GM10847 (cell line): ENCODE results near the gene KCNAB1.

Experiments
- POLR2A ChIP-seq: IDR thresholded peaks from 2 replicates; pipeline ENCODE4 v1.6.1; 2011; ENCODE audit not compliant: insufficient read length; ENCODE audit errors: extremely low read depth

KCNAB1 gene

GRCh38 chr3:156230278-156230900, 110.0 kb downstream of the KCNAB1 start:
- no peak for TF ChIP-seq POLR2A

- no peak for TF ChIP-seq POLR2A
Measured at GRCh38 chr3:156233876-156234275, 113.5 kb downstream of the KCNAB1 start.

DNA sequence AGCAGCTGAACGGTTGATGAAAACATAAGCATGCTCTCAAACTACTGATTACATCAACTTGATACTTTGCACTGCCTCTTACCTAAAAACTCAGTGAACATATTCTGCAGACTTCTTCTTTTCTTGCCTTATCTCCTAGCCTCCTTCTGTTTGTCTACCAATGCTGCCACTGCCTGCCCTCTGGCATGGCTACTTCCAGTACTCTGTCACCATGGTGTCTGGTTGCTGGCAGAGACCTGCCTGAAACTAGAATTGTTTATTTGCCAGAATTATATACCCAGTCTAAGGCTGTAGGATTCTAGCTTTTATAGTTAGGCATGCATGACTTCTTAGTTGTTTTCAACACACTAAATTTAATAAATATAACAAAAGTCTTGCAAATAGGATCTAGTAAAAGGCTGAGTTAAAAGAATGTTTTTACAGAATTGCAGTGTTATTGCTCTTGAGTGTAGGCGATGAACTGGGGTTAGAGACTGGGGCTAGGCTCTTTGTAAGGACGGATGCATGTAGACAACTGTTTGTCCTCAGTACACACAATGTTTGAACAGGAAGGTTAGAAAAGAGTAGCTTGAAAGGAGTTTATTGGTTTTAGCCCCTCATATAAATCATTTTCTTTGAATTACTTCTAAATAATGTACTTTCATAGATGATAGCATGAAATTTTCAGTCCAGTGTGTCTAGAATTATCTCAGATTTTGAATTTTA, 116.3 kb downstream of the KCNAB1 start:
- no peak for TF ChIP-seq POLR2A

DNA sequence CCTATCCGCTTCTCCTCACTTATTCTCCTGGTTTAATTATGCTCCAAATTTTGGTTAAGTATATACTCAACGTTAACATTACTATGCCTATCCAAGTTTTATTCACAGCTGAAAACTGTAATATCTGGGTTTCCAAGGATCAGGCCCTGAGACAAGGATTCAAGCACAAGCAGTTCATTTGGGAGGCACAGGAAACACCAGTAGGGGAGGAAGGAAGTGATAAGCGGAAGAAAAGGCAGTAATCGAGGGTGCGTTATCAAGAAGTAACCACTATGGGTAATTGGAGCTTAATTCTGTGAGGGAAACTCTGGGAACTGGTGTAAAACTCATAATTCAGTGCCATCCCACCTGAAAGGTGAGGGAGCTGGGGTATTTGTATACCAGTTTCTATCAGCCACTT, 120.3 kb downstream of the KCNAB1 start:
- no peak for TF ChIP-seq POLR2A

GRCh38 chr3:156246961-156247725, 126.8 kb downstream of the KCNAB1 start:
- no peak for TF ChIP-seq POLR2A

GRCh38 chr3:156250550-156250949, 130.2 kb downstream of the KCNAB1 start:
- TF ChIP-seq POLR2A = no peak

- TF ChIP-seq POLR2A = no peak
Measured at GRCh38 chr3:156251424-156251823, 131.0 kb downstream of the KCNAB1 start.

- TF ChIP-seq POLR2A = no peak
Measured at GRCh38 chr3:156252656-156253055, 132.3 kb downstream of the KCNAB1 start.

GRCh38 chr3:156253150-156253549, 132.8 kb downstream of the KCNAB1 start:
- no peak for TF ChIP-seq POLR2A

DNA sequence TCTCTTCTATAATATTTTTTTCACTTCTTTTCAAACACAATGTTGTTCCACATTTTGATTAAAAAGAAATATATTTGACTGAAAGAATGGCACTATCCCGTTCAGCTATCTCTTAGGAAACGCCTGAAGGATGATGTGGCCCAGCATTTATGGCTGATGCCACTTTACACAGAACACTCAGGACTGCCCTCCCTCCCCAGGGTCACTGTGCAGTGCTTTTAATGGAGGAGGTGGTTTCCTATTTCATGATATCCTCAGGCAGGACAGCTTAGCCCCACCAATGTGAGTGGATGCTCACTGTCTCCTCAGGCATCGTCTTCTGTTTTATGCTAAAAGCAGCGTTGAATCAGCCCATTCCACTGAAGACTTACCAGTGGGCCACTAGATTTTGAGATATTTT, 135.9 kb downstream of the KCNAB1 start:
- no peak for TF ChIP-seq POLR2A

GRCh38 chr3:156256945-156257344, 136.6 kb downstream of the KCNAB1 start:
- no peak for TF ChIP-seq POLR2A

GRCh38 chr3:156258301-156258700, 137.9 kb downstream of the KCNAB1 start:
- no peak for TF ChIP-seq POLR2A

DNA sequence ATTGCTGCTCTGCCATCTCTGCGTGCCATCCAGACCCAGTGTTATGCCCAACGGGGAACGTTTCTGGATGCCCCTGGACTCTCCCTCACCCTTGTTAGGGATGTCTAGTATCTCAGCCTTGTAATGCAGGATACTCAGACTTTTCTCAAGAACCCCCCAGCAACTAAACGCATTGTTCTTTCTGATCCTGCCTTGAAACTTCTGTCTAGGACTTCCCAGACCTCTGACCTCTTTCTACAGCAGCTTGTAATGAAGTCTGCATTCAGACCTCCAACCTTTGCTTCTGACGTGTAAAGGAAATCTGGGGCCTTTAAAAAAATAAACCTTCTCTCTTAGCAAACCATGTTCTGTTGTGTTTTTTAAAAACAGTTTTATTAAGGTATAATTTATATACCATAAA, 139.5 kb downstream of the KCNAB1 start:
- no peak for TF ChIP-seq POLR2A

- TF ChIP-seq POLR2A = no peak
Measured at GRCh38 chr3:156260331-156260730, 140.0 kb downstream of the KCNAB1 start.

GRCh38 chr3:156264771-156265170, 144.4 kb downstream of the KCNAB1 start:
- TF ChIP-seq POLR2A = no peak

- TF ChIP-seq POLR2A = no peak
Measured at GRCh38 chr3:156271508-156271907, 151.1 kb downstream of the KCNAB1 start.

DNA sequence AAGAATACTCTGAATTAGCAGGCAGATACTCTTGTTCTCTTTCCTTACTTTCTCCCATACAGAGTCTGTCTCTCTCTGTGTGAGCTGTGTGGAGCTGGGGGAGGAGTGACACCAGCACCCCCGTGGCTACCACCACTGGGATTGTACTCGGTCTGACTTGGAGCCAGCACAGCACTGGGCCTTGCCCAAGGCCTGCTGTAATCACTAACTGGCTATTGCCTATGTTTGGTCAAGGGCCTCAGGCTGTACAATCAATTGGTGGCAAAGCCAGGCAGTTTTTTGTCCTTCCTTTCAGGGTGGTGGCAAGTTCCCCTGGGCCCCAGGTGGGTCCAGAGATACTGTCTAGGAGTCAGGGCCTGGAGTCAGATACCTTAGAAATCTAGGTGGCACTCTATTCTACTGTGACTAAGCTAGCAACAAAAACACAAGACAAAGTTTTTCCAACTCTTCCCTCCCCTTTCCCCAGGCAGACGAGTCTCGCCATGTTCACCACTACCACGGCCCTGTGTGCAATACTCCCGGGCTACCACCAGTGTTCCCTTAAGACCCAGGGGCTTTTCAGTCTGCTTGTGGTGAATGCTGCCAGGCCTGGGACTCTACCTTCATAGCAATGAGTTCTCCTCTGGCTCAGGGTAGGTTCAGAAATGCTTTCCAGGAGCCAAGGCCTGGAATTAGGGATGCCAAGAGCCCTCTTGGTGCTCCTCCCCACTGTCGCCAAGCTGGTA, 151.8 kb downstream of the KCNAB1 start:
- TF ChIP-seq POLR2A = no peak
